Endothelial cell of umbilical vein (primary cell): Measurements from ENCODE around the gene FAM50B. TPM values are rescaled to one million over a fixed set of nuclear protein-coding genes. Genes with fewer than 3 reads are reported as not detected.

ENCODE experiments used
- BruUV-seq: library from RNA; stranded (reverse); fragments of 400-500 nt; replicated peaks from 2 replicates; lab custom pipeline; 2021; lab: Mats Ljungman, UMichigan
- CTCF ChIA-PET: fragments of 300-600, 350-600 bp; sonication (Branson Sonifier 250); formaldehyde crosslinking; loops from one replicate; lab custom pipeline; 2021; ENCODE audit warnings: antibody characterized with exemption, inconsistent platforms; lab: Charles Lee
- POLR2A ChIA-PET: fragments of 300-600, 350-600 bp; sonication (Branson Sonifier 250); formaldehyde crosslinking; loops from one replicate; lab custom pipeline; 2021; ENCODE audit warnings: antibody characterized with exemption, inconsistent platforms; lab: Charles Lee
- DNase-seq: peaks from one replicate; pipeline ENCODE4 v3.0.0-alpha.2; 2011; ENCODE audit warnings: low read depth, low spot score
- FAIRE-seq: peaks from 2 replicates; lab custom pipeline; 2011; peaks lifted over from hg19 to GRCh38; lab: Jason Lieb, UNC
- H2AFZ ChIP-seq: 2 replicates; pipeline ENCODE4 v1.6.0; 2012; ENCODE audit warnings: low read depth, low read length, control low read depth, inconsistent platforms
- H3K27ac ChIP-seq: 2 replicates; pipeline ENCODE4 v1.5.1; 2011; ENCODE audit warnings: low read depth, mild to moderate bottlenecking, control low read depth, low read length, moderate library complexity; ENCODE audit not compliant: insufficient read depth
- H3K27me3 ChIP-seq, 2 experiments: 2 replicates each; pipeline versions ENCODE4 v1.6.0 to v1.6.1; 2011; ENCODE audit warnings: low read length in 2 of 2, mixed read lengths in 1 of 2; ENCODE audit not compliant: control insufficient read depth in 2 of 2, insufficient read depth in 2 of 2
- H3K36me3 ChIP-seq, 2 experiments: 2 replicates in 1 of 2; 3 replicates in 1 of 2; pipeline ENCODE4 v1.5.1; 2011; ENCODE audit warnings: low read length in 2 of 2, mild to moderate bottlenecking in 1 of 2, moderate library complexity in 1 of 2; ENCODE audit not compliant: control insufficient read depth in 2 of 2, insufficient read depth in 2 of 2; ENCODE audit errors: extremely low read depth in 1 of 2
- H3K4me1 ChIP-seq: 3 replicates; pipeline ENCODE4 v1.5.1; 2011; ENCODE audit warnings: mild to moderate bottlenecking, low read length; ENCODE audit not compliant: control insufficient read depth, insufficient read depth; ENCODE audit errors: extremely low read depth
- H3K4me2 ChIP-seq: 2 replicates; pipeline ENCODE4 v1.6.1; 2011; ENCODE audit warnings: low read length, control low read depth, mixed read lengths; ENCODE audit not compliant: insufficient read depth
- H3K4me3 ChIP-seq, 3 experiments: fragments of 200-600 bp in 1 of 3; sonication (generic), shearing (Covaris generic) in 1 of 3; replicated peaks in 1 of 3; 2 replicates each; pipeline ENCODE4 v1.5.1; 2011 to 2016; ENCODE audit warnings: control low read depth in 3 of 3, low read length in 3 of 3, mild to moderate bottlenecking in 2 of 3, inconsistent platforms in 1 of 3, low read depth in 1 of 3, moderate library complexity in 1 of 3; ENCODE audit not compliant: insufficient read depth in 1 of 3
- H3K79me2 ChIP-seq: 2 replicates; pipeline ENCODE4 v1.6.0; 2012; ENCODE audit warnings: low read length, inconsistent platforms; ENCODE audit not compliant: control insufficient read depth, insufficient read depth
- H3K9ac ChIP-seq: replicated peaks from 2 replicates; pipeline ENCODE3; 2011; ENCODE audit warnings: low read length, control low read depth; ENCODE audit not compliant: insufficient read depth; ENCODE audit errors: extremely low read depth
- H3K9me1 ChIP-seq: replicated peaks from 3 replicates; pipeline ENCODE4 v1.6.0; 2011; ENCODE audit warnings: mild to moderate bottlenecking, low read length; ENCODE audit not compliant: control insufficient read depth, insufficient read depth; ENCODE audit errors: extremely low read depth
- H3K9me3 ChIP-seq: replicated peaks from 2 replicates; pipeline ENCODE4 v1.5.1; 2012; ENCODE audit warnings: low read length, inconsistent platforms; ENCODE audit not compliant: control insufficient read depth, insufficient read depth
- H4K20me1 ChIP-seq: replicated peaks from 2 replicates; pipeline ENCODE3; 2011; ENCODE audit warnings: mild to moderate bottlenecking, low read length; ENCODE audit not compliant: control insufficient read depth, insufficient read depth; ENCODE audit errors: extremely low read depth
- CTCF ChIP-seq, 2 donors: IDR thresholded peaks; 1 replicate in 1 of 2; 2 replicates in 1 of 2; pipeline ENCODE4 v1.5.1; 2011; ENCODE audit warnings: low read length in 2 of 2, mild to moderate bottlenecking in 2 of 2, moderate library complexity in 2 of 2, control low read depth in 1 of 2, inconsistent platforms in 1 of 2, low read depth in 1 of 2; ENCODE audit not compliant: insufficient read depth in 1 of 2; ENCODE audit errors: extremely low read depth in 1 of 2
- EZH2 ChIP-seq: IDR thresholded peaks from 2 replicates; pipeline ENCODE4 v1.6.1; 2012; ENCODE audit warnings: borderline replicate concordance, low read depth, mild to moderate bottlenecking, moderate library complexity, low read length, inconsistent platforms; ENCODE audit not compliant: severe bottlenecking
- FOS ChIP-seq: IDR thresholded peaks from 2 replicates; pipeline ENCODE4 v1.6.1; 2011; ENCODE audit warnings: mild to moderate bottlenecking, low read length, moderate library complexity, borderline replicate concordance; ENCODE audit not compliant: insufficient read depth
- GATA2 ChIP-seq: IDR thresholded peaks from 2 replicates; pipeline ENCODE4 v1.7.0; 2011; ENCODE audit warnings: low read depth, mild to moderate bottlenecking, moderate library complexity, mixed read lengths, low read length; ENCODE audit not compliant: insufficient read length, insufficient read depth
- JUN ChIP-seq: IDR thresholded peaks from 2 replicates; pipeline ENCODE4 v1.6.1; 2011; ENCODE audit warnings: borderline replicate concordance, low read depth; ENCODE audit not compliant: insufficient read length, insufficient read depth
- MAX ChIP-seq: IDR thresholded peaks from 2 replicates; pipeline ENCODE4 v1.6.1; 2011; ENCODE audit not compliant: insufficient read depth, insufficient read length
- MYC ChIP-seq: IDR thresholded peaks from one replicate; pipeline ENCODE4 v1.6.1; 2011; ENCODE audit warnings: mild to moderate bottlenecking, low read depth, low read length
- POLR2A ChIP-seq: IDR thresholded peaks from 2 replicates; pipeline ENCODE4 v1.6.1; 2012; ENCODE audit warnings: low read depth, mild to moderate bottlenecking, control low read depth, low read length
- POLR2AphosphoS5 ChIP-seq: IDR thresholded peaks from 2 replicates; pipeline ENCODE4 v1.6.1; 2012; ENCODE audit warnings: low read depth, mild to moderate bottlenecking, control low read depth, low read length, moderate library complexity; ENCODE audit not compliant: insufficient read depth
- dilution Hi-C: fragments of 300-500 bp; cut with MboI; formaldehyde crosslinking; loops from one replicate; pipeline ENCODE4 v1.15.0; 2019; ENCODE audit warnings: low sequenced_read_pairs; ENCODE audit not compliant: extremely low pct_ligation_motif_present
- intact Hi-C: fragments of 100-400 bp; cut with micrococcal nuclease; formaldehyde crosslinking; loops from one replicate; pipeline ENCODE4 v1.10.0; 2022
- polyA plus RNA-seq, 4 experiments: library from polyadenylated mRNA; depleted of rRNA in 3 of 4; stranded (reverse) in 3 of 4; unstranded in 1 of 4; fragments of >200 nt; gene quantifications; 2 replicates each; pipeline versions ENCODE4 v1.2.1 to v1.2.3, GENCODE V29; 2011 to 2012; ENCODE audit warnings: missing spikeins in 1 of 4
- total RNA-seq: library from RNA; stranded (reverse); gene quantifications from 2 replicates; pipeline ENCODE4 v1.2.3, GENCODE V29; 2021

The FAM50B gene
- total and polyA plus RNA-seq, 2 donors (not counting 3 experiments of a cell fraction or from before 2014, with no cell fraction given): 10.0 to 14.1 TPM

GRCh38 chr6:3881711-3882421 lies 32.7 kb downstream of the FAM50B start:
- TF ChIP-seq POLR2A (no peak), FOS (no peak), POLR2AphosphoS5 (no peak), GATA2 (no peak), EZH2 (no peak), MAX (no peak), MYC (no peak), JUN (no peak), CTCF (IDR thresholded peaks at IDR 0.05; ENCODE audit: extremely low read depth in 1 of 2, insufficient read depth in 1 of 2, low read depth in 1 of 2, low read length in 2 of 2) (no peak)
- no peak for FAIRE-seq
- BruUV-seq: no TSS peak
- CTCF ChIA-PET: interaction anchor here (1.0 kb wide), 1 partner anchor 33 kb away, joined by 4 read pairs; no protein-coding TSS in a partner anchor
- no peaks in the 10 kb centered on the region for H3K9me1 ChIP-seq
- no peaks in the 10 kb centered on the region for H4K20me1 ChIP-seq
- H3K79me2 ChIP-seq: no peaks in the 10 kb centered on the region
- H3K36me3 ChIP-seq: no peaks in the 10 kb centered on the region
- no peak overlapping the region for H3K4me2 ChIP-seq
- H3K9ac ChIP-seq: no peak overlapping the region
- no peaks in the 10 kb centered on the region for H3K9me3 ChIP-seq
- no peak overlapping the region for H3K4me3 ChIP-seq
- no peak overlapping the region for H2AFZ ChIP-seq
- intact Hi-C loops: no loop called here
- H3K27me3 ChIP-seq: no peaks in the 10 kb centered on the region
- H3K4me1 ChIP-seq: peaks cover 18% of the 10 kb centered on the region
- DNase-seq: no peak
- no peak overlapping the region for H3K27ac ChIP-seq
- POLR2A ChIA-PET: no interaction called here
- dilution Hi-C loops: no loop called here
